ENCODE measurements around the gene POLDIP2.

DNA sequence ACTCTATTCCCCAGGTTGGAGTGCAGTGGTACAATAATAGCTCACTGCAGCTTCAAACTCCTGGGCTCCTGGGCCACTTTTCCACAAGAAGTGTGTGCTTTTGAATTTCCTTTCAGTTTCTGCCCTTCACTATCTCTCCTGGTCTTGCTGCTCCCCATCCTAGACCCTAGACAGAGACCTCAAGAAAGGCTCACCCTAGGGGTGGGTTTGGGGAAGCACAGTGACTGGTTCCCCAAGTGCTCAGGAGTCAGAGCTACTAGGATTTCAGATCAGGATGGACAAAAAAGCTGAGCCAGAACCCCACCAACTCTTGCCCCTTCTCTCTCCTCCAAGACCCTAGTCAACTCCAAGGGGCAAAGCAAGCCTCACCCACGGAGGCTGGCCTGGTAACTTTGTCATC is 9.3 kb upstream of the POLDIP2 start:
- TF ChIP-seq, protein P1, sequence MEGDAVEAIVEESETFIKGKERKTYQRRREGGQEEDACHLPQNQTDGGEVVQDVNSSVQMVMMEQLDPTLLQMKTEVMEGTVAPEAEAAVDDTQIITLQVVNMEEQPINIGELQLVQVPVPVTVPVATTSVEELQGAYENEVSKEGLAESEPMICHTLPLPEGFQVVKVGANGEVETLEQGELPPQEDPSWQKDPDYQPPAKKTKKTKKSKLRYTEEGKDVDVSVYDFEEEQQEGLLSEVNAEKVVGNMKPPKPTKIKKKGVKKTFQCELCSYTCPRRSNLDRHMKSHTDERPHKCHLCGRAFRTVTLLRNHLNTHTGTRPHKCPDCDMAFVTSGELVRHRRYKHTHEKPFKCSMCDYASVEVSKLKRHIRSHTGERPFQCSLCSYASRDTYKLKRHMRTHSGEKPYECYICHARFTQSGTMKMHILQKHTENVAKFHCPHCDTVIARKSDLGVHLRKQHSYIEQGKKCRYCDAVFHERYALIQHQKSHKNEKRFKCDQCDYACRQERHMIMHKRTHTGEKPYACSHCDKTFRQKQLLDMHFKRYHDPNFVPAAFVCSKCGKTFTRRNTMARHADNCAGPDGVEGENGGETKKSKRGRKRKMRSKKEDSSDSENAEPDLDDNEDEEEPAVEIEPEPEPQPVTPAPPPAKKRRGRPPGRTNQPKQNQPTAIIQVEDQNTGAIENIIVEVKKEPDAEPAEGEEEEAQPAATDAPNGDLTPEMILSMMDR (IDR thresholded peaks at IDR 0.05): no peak
- TF ChIP-seq EP300 (IDR thresholded peaks at IDR 0.05) (no peak), POLR2A (IDR thresholded peaks at IDR 0.05) (no peak), POLR2AphosphoS5 (IDR thresholded peaks at IDR 0.05) (no peak)

All from stomach (tissue), 4 donors.